GM18526 (cell line): Measurements from ENCODE around the gene JAG2.

Source experiments
- POLR2A ChIP-seq: IDR thresholded peaks from 3 replicates; pipeline ENCODE4 v1.6.1; 2011; ENCODE audit not compliant: insufficient read length; ENCODE audit errors: extremely low read depth

Gene JAG2

GRCh38 chr14:105116451-105117256 is 51.9 kb downstream of the JAG2 start:
- TF ChIP-seq POLR2A = no peak

- TF ChIP-seq POLR2A = no peak
Measured at GRCh38 chr14:105108516-105108864, 60.1 kb downstream of the JAG2 start.

GRCh38 chr14:105107781-105108515 is 60.6 kb downstream of the JAG2 start:
- no peak for TF ChIP-seq POLR2A

- TF ChIP-seq POLR2A = no peak
Measured at GRCh38 chr14:105107351-105107750, 61.2 kb downstream of the JAG2 start.

DNA sequence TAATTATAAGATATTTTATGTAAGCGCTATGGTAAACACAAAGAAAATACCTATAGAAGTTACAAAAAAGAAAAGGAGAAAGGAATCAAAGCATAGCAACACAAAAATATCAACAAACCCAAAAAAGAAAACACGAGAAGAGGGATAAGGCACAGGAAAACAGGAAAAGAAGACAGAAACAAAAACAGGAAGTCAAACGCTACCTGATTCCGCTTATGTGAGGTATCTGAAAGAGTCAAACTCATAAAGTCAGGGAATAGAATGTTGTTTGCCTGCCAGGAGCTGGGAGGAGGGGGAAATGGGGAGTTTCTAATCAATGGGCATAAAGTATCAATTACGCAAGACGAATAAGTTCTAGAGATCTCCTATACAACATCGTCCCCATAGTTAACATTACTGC is 63.4 kb downstream of the JAG2 start:
- no peak for TF ChIP-seq POLR2A

- TF ChIP-seq POLR2A = no peak
Measured at GRCh38 chr14:105102893-105103292, 65.7 kb downstream of the JAG2 start.

- TF ChIP-seq POLR2A = no peak
Measured at GRCh38 chr14:105102361-105102870, 66.2 kb downstream of the JAG2 start.

- no peak for TF ChIP-seq POLR2A
Measured at GRCh38 chr14:105100910-105101309, 67.7 kb downstream of the JAG2 start.

DNA sequence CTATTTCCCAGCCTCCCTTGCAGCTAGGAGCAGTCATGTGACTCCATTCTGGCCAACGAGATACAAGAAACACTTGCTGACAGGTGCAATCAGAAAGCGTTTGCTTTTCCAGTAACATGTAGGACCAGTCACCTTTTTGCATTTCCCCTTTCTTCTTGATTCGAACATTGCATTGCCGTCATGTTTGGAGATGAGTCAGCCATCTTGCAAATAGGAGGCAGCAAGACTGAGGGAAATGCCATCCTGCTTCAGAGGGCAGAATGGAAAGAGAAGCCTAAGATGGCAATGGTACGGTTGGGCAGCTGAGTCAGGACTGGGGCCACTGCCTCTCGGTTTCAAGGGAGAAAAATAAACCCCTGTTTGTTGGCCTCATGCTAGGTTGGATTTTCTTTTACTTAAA is 68.8 kb downstream of the JAG2 start:
- no peak for TF ChIP-seq POLR2A

DNA sequence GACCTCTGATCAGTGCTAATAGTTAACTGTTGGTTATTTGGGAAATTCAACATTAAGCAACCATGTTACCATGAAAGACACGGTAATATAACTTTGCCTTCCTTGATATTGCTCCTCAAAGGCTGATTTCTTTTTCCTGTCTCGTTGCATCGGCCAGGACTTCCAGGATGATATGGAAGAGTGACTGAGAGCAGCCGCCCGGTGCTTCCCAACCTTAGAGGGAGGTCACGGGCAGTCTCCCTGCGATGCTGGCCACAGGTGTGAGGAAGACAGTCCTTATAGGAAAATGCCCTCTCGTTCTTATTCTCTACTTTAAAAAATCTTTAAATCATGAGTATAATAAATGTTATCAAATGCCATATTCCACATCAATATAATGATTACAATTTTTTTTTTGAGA is 70.3 kb downstream of the JAG2 start:
- TF ChIP-seq POLR2A = no peak

DNA sequence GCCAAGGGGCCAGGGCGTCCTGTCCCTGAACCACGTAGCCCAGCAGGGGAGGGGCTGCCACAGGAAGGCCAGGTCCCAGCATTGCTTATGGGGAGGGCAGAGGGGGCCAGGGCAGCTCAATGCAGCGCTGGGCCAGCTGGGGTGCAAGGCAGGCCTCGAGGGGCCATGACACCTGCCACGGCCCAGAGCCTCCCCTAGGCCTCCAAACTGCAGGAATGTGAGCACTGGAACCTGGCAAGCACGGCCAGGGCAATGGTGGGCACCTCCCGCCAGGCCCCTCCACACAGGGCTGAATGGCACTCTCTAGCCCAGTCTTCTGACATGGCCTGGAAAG is 70.8 kb downstream of the JAG2 start:
- TF ChIP-seq POLR2A = no peak

GRCh38 chr14:105096206-105096875 is 72.2 kb downstream of the JAG2 start:
- no peak for TF ChIP-seq POLR2A

DNA sequence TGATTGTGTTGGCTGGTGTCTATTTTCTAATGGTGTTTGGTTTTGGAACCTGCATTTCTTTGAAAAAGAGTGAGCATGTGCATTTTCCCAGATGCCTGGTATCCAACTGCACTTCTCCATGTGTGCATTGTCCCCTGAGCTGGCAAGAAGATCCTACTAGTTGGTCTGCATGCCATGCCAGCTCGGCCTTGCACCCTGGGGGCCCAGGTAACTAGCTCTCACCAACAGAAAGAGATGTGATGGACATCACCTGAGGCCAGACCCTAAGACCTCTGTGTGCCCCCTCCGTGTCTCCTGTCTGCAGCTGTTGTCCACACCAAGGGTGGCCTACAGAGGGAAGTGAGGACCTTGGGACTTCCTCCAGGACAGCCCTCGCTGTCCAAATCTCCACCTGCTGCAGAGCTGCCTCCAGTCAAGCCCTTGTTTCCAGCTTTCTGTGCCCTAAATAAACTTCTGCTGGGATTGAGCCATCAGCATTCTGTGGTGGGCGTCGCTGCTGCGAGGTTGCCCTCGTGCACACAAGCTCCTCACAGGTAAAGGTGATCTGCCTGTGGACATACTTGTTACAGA is 73.3 kb downstream of the JAG2 start:
- TF ChIP-seq POLR2A = no peak

DNA sequence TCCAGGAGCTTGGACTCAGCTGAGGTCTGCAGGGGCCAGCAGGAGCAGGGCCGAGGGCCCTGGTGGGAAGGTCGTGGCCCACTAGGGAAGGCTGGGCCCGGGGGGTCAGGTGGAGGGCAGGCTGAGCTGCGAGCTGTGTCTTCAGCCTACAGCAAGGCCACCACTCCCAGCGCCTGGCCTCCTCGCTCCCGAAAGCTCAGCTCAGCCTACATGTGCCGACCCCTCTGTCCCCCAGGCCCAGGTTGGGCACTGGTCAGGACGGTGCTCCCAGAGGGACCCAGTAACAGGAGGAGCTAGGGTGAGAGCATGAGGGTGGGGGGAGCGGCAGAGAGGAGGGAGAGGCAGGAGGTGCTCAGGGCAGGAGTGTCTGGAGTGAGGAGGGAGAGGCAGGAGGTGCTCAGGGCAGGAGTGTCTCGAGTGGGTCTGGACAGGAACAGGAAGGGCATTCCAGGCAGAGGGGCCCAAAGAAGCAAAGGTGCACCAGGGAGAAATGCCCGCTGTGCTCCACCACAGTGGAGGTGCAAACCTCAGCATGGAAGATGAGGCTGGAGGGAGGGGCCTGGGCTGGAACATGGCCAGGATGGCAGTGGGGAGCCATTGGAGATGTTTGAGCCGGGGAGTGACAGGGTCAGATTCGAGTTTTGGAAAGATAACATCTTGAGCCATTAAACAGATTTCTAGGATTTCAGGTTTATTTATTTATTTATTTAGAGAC is 74.2 kb downstream of the JAG2 start:
- no peak for TF ChIP-seq POLR2A

DNA sequence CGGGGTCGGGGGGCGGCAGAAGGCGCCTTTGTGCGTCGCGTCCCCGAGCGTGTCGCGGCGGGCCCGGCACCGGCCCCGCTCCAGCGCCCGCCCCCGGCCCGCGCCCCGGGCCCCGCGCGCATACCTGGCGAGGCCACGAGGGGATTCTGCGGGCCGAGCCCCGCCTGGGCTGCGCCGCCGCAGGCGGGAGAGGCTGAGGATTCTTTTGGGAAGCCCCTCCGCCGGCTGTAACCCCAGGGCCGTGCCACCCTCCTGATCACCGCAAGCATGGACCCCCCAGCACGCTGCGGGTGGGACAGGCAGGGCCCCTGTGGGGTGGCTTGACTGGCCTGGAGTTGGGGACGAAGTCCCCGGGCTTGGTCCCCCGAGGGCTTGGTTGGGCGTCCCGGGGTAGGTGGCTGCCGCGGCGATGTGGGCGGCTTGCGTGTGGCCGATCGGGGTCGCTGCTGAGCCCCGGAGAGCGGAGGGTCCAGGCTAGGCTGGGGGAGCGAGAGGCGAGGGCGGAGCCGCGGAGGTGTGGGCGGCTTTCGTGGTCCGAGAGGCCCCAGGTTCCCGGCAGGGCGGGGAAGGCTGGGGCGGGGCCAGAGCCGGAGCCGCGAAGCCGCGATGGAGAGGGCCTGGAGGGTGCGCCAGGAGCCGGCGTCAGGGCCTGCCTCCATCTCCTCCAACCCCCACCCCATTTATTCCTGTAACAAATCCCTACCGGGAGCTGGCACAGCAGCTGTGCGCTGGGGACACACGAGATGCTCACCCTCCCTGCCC is 75.0 kb downstream of the JAG2 start:
- no peak for TF ChIP-seq POLR2A

- peak; percentile 40 for TF ChIP-seq POLR2A
Measured at GRCh38 chr14:105093038-105093430, 75.5 kb downstream of the JAG2 start.
